Common myeloid progenitor, CD34-positive (primary cell): Measurements from ENCODE around the gene KCNH5.

Experiments used
- CTCF ChIA-PET: fragments of 350-600 bp; sonication (Branson Sonifier 250); formaldehyde crosslinking; loops from one replicate; lab custom pipeline; 2021; ENCODE audit warnings: antibody characterized with exemption; lab: Charles Lee
- POLR2A ChIA-PET: fragments of 350-600 bp; sonication (Branson Sonifier 250); formaldehyde crosslinking; loops from one replicate; lab custom pipeline; 2021; ENCODE audit warnings: antibody characterized with exemption; lab: Charles Lee
- DNase-seq, 3 donors: peaks; one replicate each; pipeline versions ENCODE4 v3.0.0 to v3.0.0-alpha.2; 2013
- H3K27ac ChIP-seq, 2 experiments: 1 replicate in 1 of 2; 2 replicates in 1 of 2; pipeline ENCODE4 v1.7.0; 2013; ENCODE audit warnings: inconsistent platforms in 2 of 2, low read length in 2 of 2, mild to moderate bottlenecking in 2 of 2, low read depth in 1 of 2, moderate library complexity in 1 of 2; ENCODE audit not compliant: severe bottlenecking in 2 of 2, insufficient read depth in 1 of 2, poor library complexity in 1 of 2
- H3K27me3 ChIP-seq, 5 experiments: replicated peaks in 2 of 5; 1 replicate in 3 of 5; 2 replicates in 2 of 5; pipeline versions ENCODE4 v1.6.1 to v1.7.0; 2013; ENCODE audit warnings: low read length in 4 of 5, mild to moderate bottlenecking in 2 of 5, moderate library complexity in 2 of 5, inconsistent platforms in 1 of 5; ENCODE audit not compliant: insufficient read depth in 5 of 5, control insufficient read depth in 4 of 5
- H3K36me3 ChIP-seq, 4 experiments: 1 replicate in 2 of 4; 2 replicates in 2 of 4; pipeline versions ENCODE4 v1.6.1 to v1.7.0; 2013; ENCODE audit warnings: low read length in 3 of 4, control low read depth in 1 of 4, mild to moderate bottlenecking in 1 of 4; ENCODE audit not compliant: control insufficient read depth in 4 of 4, insufficient read depth in 4 of 4
- H3K4me1 ChIP-seq, 4 experiments: 1 replicate in 3 of 4; 2 replicates in 1 of 4; pipeline versions ENCODE4 v1.6.1 to v1.7.1; 2013; ENCODE audit warnings: low read length in 3 of 4, mild to moderate bottlenecking in 3 of 4, control low read depth in 1 of 4, inconsistent platforms in 1 of 4, moderate library complexity in 1 of 4; ENCODE audit not compliant: control insufficient read depth in 4 of 4, insufficient read depth in 4 of 4; ENCODE audit errors: control extremely low read depth in 1 of 4
- H3K4me3 ChIP-seq, 7 experiments: 1 replicate in 4 of 7; 2 replicates in 3 of 7; pipeline versions ENCODE4 v1.5.1 to v1.7.0; 2013; ENCODE audit warnings: mild to moderate bottlenecking in 7 of 7, low read length in 6 of 7, moderate library complexity in 6 of 7, inconsistent platforms in 2 of 7, low read depth in 2 of 7, control low read depth in 1 of 7; ENCODE audit not compliant: insufficient read depth in 4 of 7, control insufficient read depth in 1 of 7; ENCODE audit errors: extremely low read depth in 1 of 7
- H3K9me3 ChIP-seq, 5 experiments: 1 replicate in 4 of 5; 2 replicates in 1 of 5; pipeline versions ENCODE4 v1.6.1 to v1.7.1; 2013; ENCODE audit warnings: low read length in 4 of 5, mild to moderate bottlenecking in 2 of 5, inconsistent platforms in 1 of 5, low read depth in 1 of 5, moderate library complexity in 1 of 5; ENCODE audit not compliant: control insufficient read depth in 4 of 5, insufficient read depth in 2 of 5; ENCODE audit errors: control extremely low read depth in 1 of 5
- WGBS: methylation state at CpG from one replicate; pipeline ENCODE4 v1.1.5; 2013; ENCODE audit not compliant: insufficient coverage; 5-methylcytosine and 5-hydroxymethylcytosine counted together

The KCNH5 gene

DNA sequence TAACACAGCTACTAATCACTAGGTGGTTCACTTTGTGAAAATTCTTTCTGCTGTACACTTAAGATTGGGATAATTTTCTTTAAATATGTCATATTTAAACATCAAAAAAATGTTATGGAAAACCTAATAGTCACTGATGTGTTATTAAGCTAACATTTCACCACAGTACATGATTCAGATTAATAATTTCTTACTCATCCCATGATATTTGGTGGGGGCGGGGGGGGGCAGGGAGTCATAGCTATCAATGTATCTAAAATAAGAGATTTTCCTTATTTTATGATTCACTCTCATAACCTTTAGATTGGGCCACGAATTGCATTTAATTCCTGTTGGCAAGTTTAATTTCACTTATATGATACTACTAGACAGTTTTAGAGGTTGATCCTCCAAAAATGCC, 88.8 kb downstream of the KCNH5 start:
- H3K36me3 ChIP-seq, result no peaks in the 10 kb centered on the region
- no peak overlapping the region for H3K4me3 ChIP-seq
- no peak for DNase-seq
- H3K27ac ChIP-seq, result no peak overlapping the region
- H3K4me1 ChIP-seq, result no peaks in the 10 kb centered on the region
- CTCF ChIA-PET, result no interaction called here
- no peaks in the 10 kb centered on the region for H3K27me3 ChIP-seq
- no CpG with 5 or more reads among the region's 2 CpGs for WGBS
- POLR2A ChIA-PET, result no interaction called here
- H3K9me3 ChIP-seq, result no peaks in the 10 kb centered on the region

DNA sequence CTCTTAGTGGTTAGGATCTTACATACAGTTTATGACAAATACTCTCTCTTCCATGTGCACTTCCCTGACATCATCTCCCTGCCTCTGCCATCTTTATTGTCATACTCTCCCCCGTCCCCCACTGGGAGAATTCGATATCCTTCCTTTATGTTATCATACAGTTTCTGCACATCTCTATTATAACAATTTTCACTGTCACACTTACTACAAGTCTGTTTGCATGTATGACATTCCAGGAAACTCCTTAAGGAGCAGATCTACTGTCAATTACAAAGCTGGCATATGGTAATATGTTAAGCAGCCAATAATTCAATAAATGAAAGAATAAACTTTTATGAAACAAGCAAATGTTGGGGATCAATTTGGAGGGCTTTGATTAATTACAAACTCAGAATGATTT, 91.1 kb downstream of the KCNH5 start:
- ChIA-PET CTCF (no interaction called here), POLR2A (no interaction called here)
- H3K4me1 ChIP-seq, result no peaks in the 10 kb centered on the region
- H3K4me3 ChIP-seq, result no peak overlapping the region
- H3K9me3 ChIP-seq, result no peaks in the 10 kb centered on the region
- H3K27me3 ChIP-seq, result no peaks in the 10 kb centered on the region
- H3K27ac ChIP-seq, result no peak overlapping the region
- no peak for DNase-seq
- H3K36me3 ChIP-seq, result no peaks in the 10 kb centered on the region
- 100% methylated on average over 1 of the region's 2 CpGs for WGBS

DNA sequence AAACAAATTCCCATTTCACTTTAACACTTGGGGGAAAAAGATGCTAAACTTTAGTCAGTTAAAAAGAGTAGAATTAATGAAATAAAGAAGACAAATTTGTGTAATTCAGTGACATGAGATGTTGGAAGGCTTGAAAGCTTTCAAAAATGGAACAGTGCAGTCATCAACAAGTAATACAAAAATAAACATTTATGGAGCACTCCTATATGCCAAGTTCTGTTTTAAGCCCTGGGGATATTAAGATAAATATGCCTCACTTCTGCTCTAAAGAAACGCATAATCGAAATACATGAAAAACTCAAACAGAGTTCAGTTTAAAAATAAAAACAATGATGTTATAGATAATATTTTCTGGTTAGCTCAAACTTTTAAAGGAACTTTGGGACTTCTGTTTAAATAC, 93.0 kb downstream of the KCNH5 start:
- no peak overlapping the region for H3K27ac ChIP-seq
- WGBS, result no CpG with 5 or more reads among the region's 2 CpGs
- no peaks in the 10 kb centered on the region for H3K27me3 ChIP-seq
- no peak for DNase-seq
- ChIA-PET POLR2A (no interaction called here), CTCF (no interaction called here)
- H3K36me3 ChIP-seq, result no peaks in the 10 kb centered on the region
- H3K4me3 ChIP-seq, result no peak overlapping the region
- H3K9me3 ChIP-seq, result no peaks in the 10 kb centered on the region
- H3K4me1 ChIP-seq, result no peaks in the 10 kb centered on the region

DNA sequence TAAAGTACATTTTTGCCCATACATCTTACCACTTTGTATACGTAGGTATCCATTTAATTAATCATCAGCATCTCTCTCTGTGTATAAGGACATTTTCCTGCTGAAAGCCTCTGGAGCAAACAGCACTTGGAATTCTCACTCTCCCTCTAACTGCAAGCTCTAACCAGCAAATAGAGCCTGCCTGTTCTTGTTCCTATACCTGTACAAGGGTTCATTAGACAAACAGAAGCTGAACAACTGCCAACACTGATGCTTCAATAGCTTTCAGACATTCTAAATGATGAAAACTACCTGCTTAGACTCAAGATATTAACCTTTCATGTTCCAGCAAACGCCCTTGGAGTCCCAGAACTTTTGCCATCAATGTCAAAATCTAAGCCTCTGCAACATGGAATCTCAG, 98.0 kb downstream of the KCNH5 start:
- Histone ChIP-seq H3K36me3 (no peaks in the 10 kb centered on the region), H3K27me3 (no peaks in the 10 kb centered on the region), H3K4me3 (no peak overlapping the region), H3K4me1 (no peaks in the 10 kb centered on the region), H3K27ac (no peak overlapping the region), H3K9me3 (no peaks in the 10 kb centered on the region)
- ChIA-PET CTCF (no interaction called here), POLR2A (no interaction called here)
- 88% methylated on average over 2 of the region's 2 CpGs for WGBS
- DNase-seq, result no peak

DNA sequence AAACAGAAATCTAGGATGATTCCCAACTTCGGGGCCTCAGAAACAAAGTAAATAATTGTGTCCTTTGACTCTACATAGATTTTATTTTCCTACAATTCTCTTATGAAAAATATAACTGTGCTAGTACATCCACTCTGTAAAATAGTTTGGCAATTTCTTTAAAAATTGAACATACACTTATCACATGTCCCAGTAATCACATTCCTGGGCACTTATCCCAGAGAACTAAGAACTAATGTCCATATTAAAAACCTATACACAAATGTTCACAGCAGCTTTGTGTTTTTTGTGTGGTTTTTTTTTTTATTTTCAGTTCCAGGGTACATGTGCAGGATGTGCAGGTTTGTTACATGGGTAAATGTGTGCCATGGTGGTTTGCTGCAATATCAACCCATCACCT, 99.0 kb downstream of the KCNH5 start:
- DNase-seq, result no peak
- POLR2A ChIA-PET, result no interaction called here
- CTCF ChIA-PET, result no interaction called here
- Histone ChIP-seq H3K27me3 (no peaks in the 10 kb centered on the region), H3K4me3 (no peak overlapping the region), H3K27ac (no peak overlapping the region), H3K9me3 (no peaks in the 10 kb centered on the region), H3K4me1 (no peaks in the 10 kb centered on the region), H3K36me3 (no peaks in the 10 kb centered on the region)
- WGBS, result no CpG with 5 or more reads among the region's 1 CpG

DNA sequence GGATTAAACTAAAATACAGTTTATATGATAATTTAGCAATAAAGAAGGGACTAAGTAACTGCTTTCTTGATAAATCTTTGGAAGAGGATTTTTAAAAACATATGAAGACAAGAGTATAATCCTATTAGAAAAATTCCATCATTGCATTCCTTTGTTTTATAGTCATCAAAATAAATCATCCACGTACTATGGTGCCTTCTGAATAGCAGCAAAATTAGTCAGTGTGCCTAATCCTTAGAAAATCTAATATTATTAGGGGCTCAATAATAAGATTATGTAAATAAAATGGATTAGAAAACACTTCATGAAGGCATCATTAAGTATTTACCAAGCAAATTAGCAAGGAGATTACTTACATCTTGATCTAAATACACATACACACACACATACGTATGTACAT, 102.1 kb downstream of the KCNH5 start:
- Histone ChIP-seq H3K4me1 (no peaks in the 10 kb centered on the region), H3K9me3 (no peaks in the 10 kb centered on the region), H3K27me3 (no peaks in the 10 kb centered on the region), H3K4me3 (no peak overlapping the region), H3K36me3 (no peaks in the 10 kb centered on the region), H3K27ac (no peak overlapping the region)
- no peak for DNase-seq
- WGBS, result no CpG with 5 or more reads among the region's 2 CpGs
- POLR2A ChIA-PET, result no interaction called here
- CTCF ChIA-PET, result no interaction called here

DNA sequence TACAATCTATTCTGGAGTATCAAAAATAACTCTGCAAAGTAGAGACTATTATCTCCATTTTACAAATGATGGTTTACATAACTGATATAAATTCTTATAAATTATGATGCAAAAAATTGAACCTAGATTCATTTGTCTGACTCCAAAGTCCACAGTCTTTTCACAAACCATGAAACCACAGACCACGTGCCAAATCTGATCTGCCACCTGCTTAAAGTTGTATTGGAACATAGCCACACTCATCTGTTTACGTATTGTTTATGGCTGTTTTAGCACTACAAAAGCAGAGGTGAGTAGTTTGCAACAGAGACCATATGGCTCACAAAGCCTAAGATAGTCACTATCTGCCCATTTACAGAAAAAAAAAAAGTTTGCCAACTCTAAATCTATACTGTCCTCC, 105.3 kb downstream of the KCNH5 start:
- H3K4me1 ChIP-seq, result no peaks in the 10 kb centered on the region
- H3K4me3 ChIP-seq, result no peak overlapping the region
- no peaks in the 10 kb centered on the region for H3K36me3 ChIP-seq
- POLR2A ChIA-PET, result no interaction called here
- CTCF ChIA-PET, result no interaction called here
- no peak for DNase-seq
- no peaks in the 10 kb centered on the region for H3K9me3 ChIP-seq
- no peaks in the 10 kb centered on the region for H3K27me3 ChIP-seq
- no peak overlapping the region for H3K27ac ChIP-seq
- WGBS, result no CpG with 5 or more reads among the region's 2 CpGs
